Tibial nerve (tissue), 4 donors: ENCODE measurements around the gene MARCHF10. TPM values are rescaled to one million over a fixed set of nuclear protein-coding genes. Genes with fewer than 3 reads are reported as not detected.
"Not testable (repeated sequence)": the region's sequence is repeated elsewhere in the genome, so short reads cannot be mapped to it uniquely, and the experiment has no call there.

Experiments used
- DNase-seq, 2 donors: peaks; one replicate each; pipeline ENCODE4 v3.0.0-alpha.2; 2019; ENCODE audit warnings: low spot score in 2 of 2
- H3K27ac ChIP-seq, 4 donors: fragments of 200-600 bp; sonication (generic) in 3 of 4; one replicate each; pipeline ENCODE4 v1.5.1; 2017 to 2019; ENCODE audit warnings: mild to moderate bottlenecking in 1 of 4
- H3K27me3 ChIP-seq, 2 donors: fragments of 200-600 bp; sonication (generic) in 1 of 2; one replicate each; pipeline versions ENCODE4 v1.5.1 to v1.6.0; 2017 to 2019
- H3K36me3 ChIP-seq, 3 donors: fragments of 200-600 bp; sonication (generic); one replicate each; pipeline ENCODE4 v1.5.1; 2018 to 2019
- H3K4me1 ChIP-seq, 4 donors: fragments of 200-600 bp; sonication (generic) in 3 of 4; one replicate each; pipeline ENCODE4 v1.5.1; 2017 to 2019
- H3K4me3 ChIP-seq, 4 donors: fragments of 200-600 bp; sonication (generic) in 3 of 4; one replicate each; pipeline ENCODE4 v1.5.1; 2017 to 2019; ENCODE audit warnings: mild to moderate bottlenecking in 1 of 4, moderate library complexity in 1 of 4
- H3K9me3 ChIP-seq, 4 donors: fragments of 200-600 bp; sonication (generic) in 3 of 4; one replicate each; pipeline ENCODE4 v1.5.1; 2017 to 2019
- CTCF ChIP-seq, 5 experiments: fragments of 200-600 bp in 3 of 5; fragments of 450-650 bp in 2 of 5; sonication (generic) in 3 of 5; IDR thresholded peaks; one replicate each; pipeline ENCODE4 v1.5.1; 2016 to 2019; ENCODE audit warnings: antibody characterized with exemption in 5 of 5, mild to moderate bottlenecking in 3 of 5, moderate library complexity in 2 of 5
- EP300 ChIP-seq, 2 donors: sonication (generic); formaldehyde crosslinking; IDR thresholded peaks; one replicate each; pipeline ENCODE4 v1.6.1; 2017; ENCODE audit warnings: antibody characterized with exemption in 2 of 2, mild to moderate bottlenecking in 1 of 2
- POLR2A ChIP-seq, 2 donors: fragments of 450-650 bp; IDR thresholded peaks; one replicate each; pipeline ENCODE4 v1.6.1; 2017; ENCODE audit warnings: antibody characterized with exemption in 2 of 2, mild to moderate bottlenecking in 2 of 2, moderate library complexity in 2 of 2
- WGBS, 2 donors: methylation state at CpG; one replicate each; pipeline ENCODE4 v1.1.5; 2018; 5-methylcytosine and 5-hydroxymethylcytosine counted together
- total RNA-seq, 4 donors: library from RNA; depleted of rRNA; stranded (reverse); fragments of >200 nt; gene quantifications; one replicate each; pipeline ENCODE4 v1.1.0, GENCODE V29; 2016

MARCHF10 gene
- total RNA-seq, 4 donors from 2014 or later = 1.8 to 11.7 (median 3.6) TPM

- 93 to 95% methylated on average over 2 of the region's 2 CpGs for WGBS, 2 donors
- TF ChIP-seq EP300 (IDR thresholded peaks at IDR 0.05) = no peak
- no peak for TF ChIP-seq POLR2A (IDR thresholded peaks at IDR 0.05)
- no peak for TF ChIP-seq CTCF (IDR thresholded peaks at IDR 0.05)
Observed at GRCh38 chr17:62787366-62787765, 20.7 kb downstream of the MARCHF10 start.

GRCh38 chr17:62786646-62787045 is 21.5 kb downstream of the MARCHF10 start:
- H3K27me3 ChIP-seq = no peaks in the 10 kb centered on the region
- H3K4me3 ChIP-seq = no peak overlapping the region
- H3K36me3 ChIP-seq = no peaks in the 10 kb centered on the region
- peaks cover 0 to 8% (median 0%) of the 10 kb centered on the region in 4 donors for H3K9me3 ChIP-seq
- WGBS, 2 donors = 67 to 71% methylated on average over 2 of the region's 2 CpGs
- peaks cover 0 to 5% (median 0%) of the 10 kb centered on the region in 4 donors for H3K4me1 ChIP-seq
- no peak for TF ChIP-seq POLR2A (IDR thresholded peaks at IDR 0.05)
- DNase-seq = no peak
- H3K27ac ChIP-seq = no peak overlapping the region

More at GRCh38 chr17:62787366-62787765, 20.7 kb downstream of the MARCHF10 start:
- no peak for DNase-seq
- Histone ChIP-seq H3K36me3 (no peaks in the 10 kb centered on the region), H3K4me1 (peaks cover 0 to 5% (median 0%) of the 10 kb centered on the region in 4 donors), H3K27me3 (no peaks in the 10 kb centered on the region), H3K4me3 (no peak overlapping the region), H3K27ac (no peak overlapping the region), H3K9me3 (peaks cover 0 to 8% (median 0%) of the 10 kb centered on the region in 4 donors)

GRCh38 chr17:62785983-62786382 is 22.1 kb downstream of the MARCHF10 start:
- H3K27me3 ChIP-seq, H3K36me3 ChIP-seq, DNase-seq, H3K9me3 ChIP-seq, H3K4me3 ChIP-seq, H3K4me1 ChIP-seq, H3K27ac ChIP-seq: not testable (repeated sequence)
- WGBS, 2 donors = 100% methylated on average over 1 of the region's 1 CpG

- no peaks in the 10 kb centered on the region for H3K36me3 ChIP-seq
- no peak overlapping the region for H3K27ac ChIP-seq
- no peak for DNase-seq
- no peaks in the 10 kb centered on the region for H3K27me3 ChIP-seq
- H3K9me3 ChIP-seq = peaks cover 0 to 8% (median 0%) of the 10 kb centered on the region in 4 donors
- TF ChIP-seq EP300 (IDR thresholded peaks at IDR 0.05) (no peak), CTCF (IDR thresholded peaks at IDR 0.05) (no peak), POLR2A (IDR thresholded peaks at IDR 0.05) (no peak)
- 55 to 67% methylated on average over 1 of the region's 1 CpG for WGBS, 2 donors
- H3K4me3 ChIP-seq = no peak overlapping the region
- H3K4me1 ChIP-seq = peaks cover 0 to 3% (median 0%) of the 10 kb centered on the region in 4 donors
Observed at GRCh38 chr17:62782730-62783270, 25.3 kb downstream of the MARCHF10 start.

- Histone ChIP-seq H3K4me1 (peaks cover 0 to 3% (median 0%) of the 10 kb centered on the region in 4 donors), H3K36me3 (no peaks in the 10 kb centered on the region), H3K9me3 (peaks cover 0 to 8% (median 0%) of the 10 kb centered on the region in 4 donors), H3K27me3 (no peaks in the 10 kb centered on the region), H3K4me3 (no peak overlapping the region), H3K27ac (no peak overlapping the region)
- TF ChIP-seq CTCF (IDR thresholded peaks at IDR 0.05) (no peak), POLR2A (IDR thresholded peaks at IDR 0.05) (no peak), EP300 (IDR thresholded peaks at IDR 0.05) (no peak)
- WGBS, 2 donors = 79 to 87% methylated on average over 2 of the region's 2 CpGs
- DNase-seq = no peak
Observed at GRCh38 chr17:62781831-62782251, 26.3 kb downstream of the MARCHF10 start.

- no peaks in the 10 kb centered on the region for H3K36me3 ChIP-seq
- H3K9me3 ChIP-seq = peaks cover 0 to 8% (median 0%) of the 10 kb centered on the region in 4 donors
- no peak overlapping the region for H3K4me3 ChIP-seq
- no peak for TF ChIP-seq POLR2A (IDR thresholded peaks at IDR 0.05)
- WGBS, 2 donors = 72 to 82% methylated on average over 3 of the region's 3 CpGs
- DNase-seq = no peak
- H3K4me1 ChIP-seq = peaks cover 0 to 3% (median 0%) of the 10 kb centered on the region in 4 donors
- H3K27me3 ChIP-seq = no peaks in the 10 kb centered on the region
- H3K27ac ChIP-seq = no peak overlapping the region
Observed at GRCh38 chr17:62781356-62781755, 26.8 kb downstream of the MARCHF10 start.
